Ascending aorta (tissue), 2 donors: Measurements from ENCODE around the gene INTU. TPM values are rescaled to one million over a fixed set of nuclear protein-coding genes. Genes with fewer than 3 reads are reported as not detected.

ENCODE experiments used
- DNase-seq, 2 donors: peaks; one replicate each; pipeline ENCODE4 v3.0.0-alpha.2; 2019; ENCODE audit warnings: low spot score in 2 of 2
- H3K27ac ChIP-seq, 2 donors: fragments of 200-600 bp; sonication (generic); one replicate each; pipeline ENCODE4 v1.5.1; 2016 to 2017; ENCODE audit warnings: mild to moderate bottlenecking in 1 of 2
- H3K27me3 ChIP-seq: fragments of 200-600 bp; sonication (generic); one replicate; pipeline ENCODE4 v1.5.1; 2017
- H3K36me3 ChIP-seq, 2 donors: fragments of 200-600 bp; sonication (generic); one replicate each; pipeline ENCODE4 v1.5.1; 2016
- H3K4me1 ChIP-seq, 2 donors: fragments of 200-600 bp; sonication (generic); one replicate each; pipeline ENCODE4 v1.5.1; 2016 to 2017; ENCODE audit warnings: mild to moderate bottlenecking in 1 of 2
- H3K4me3 ChIP-seq, 2 donors: fragments of 200-600 bp; sonication (generic); one replicate each; pipeline ENCODE4 v1.5.1; 2016 to 2017; ENCODE audit warnings: mild to moderate bottlenecking in 1 of 2
- H3K9me3 ChIP-seq, 2 donors: fragments of 200-600 bp; sonication (generic); one replicate each; pipeline ENCODE4 v1.5.1; 2016
- CTCF ChIP-seq, 3 experiments: fragments of 200-600 bp in 2 of 3; fragments of 450-650 bp in 1 of 3; sonication (generic) in 2 of 3; IDR thresholded peaks; one replicate each; pipeline ENCODE4 v1.5.1; 2016 to 2019; ENCODE audit warnings: antibody characterized with exemption in 3 of 3, mild to moderate bottlenecking in 1 of 3, moderate library complexity in 1 of 3
- intact Hi-C: fragments of 100-400 bp; cut with DNase I; formaldehyde crosslinking; loops from one replicate; pipeline ENCODE4 v1.15.1; 2023
- total RNA-seq: library from RNA; depleted of rRNA; stranded (reverse); fragments of >200 nt; gene quantifications from one replicate; pipeline ENCODE4 v1.1.0, GENCODE V29; 2016

Gene INTU
- total RNA-seq, 1 donor from 2014 or later: 3.1 TPM

GRCh38 chr4:127686658-127687057 lies 53.9 kb downstream of the INTU start:
- H3K4me3 ChIP-seq: no peak overlapping the region
- no peak for TF ChIP-seq CTCF (IDR thresholded peaks at IDR 0.05)
- H3K36me3 ChIP-seq: peaks cover 0 to 2% of the 10 kb centered on the region in 2 donors
- intact Hi-C loops: no loop called here
- DNase-seq: no peak
- no peaks in the 10 kb centered on the region for H3K4me1 ChIP-seq
- no peaks in the 10 kb centered on the region for H3K27me3 ChIP-seq
- H3K9me3 ChIP-seq: no peaks in the 10 kb centered on the region
- no peak overlapping the region for H3K27ac ChIP-seq

GRCh38 chr4:127687580-127687979 lies 54.8 kb downstream of the INTU start:
- Histone ChIP-seq H3K4me1 (no peaks in the 10 kb centered on the region), H3K27ac (no peak overlapping the region), H3K36me3 (peaks cover 0 to 2% of the 10 kb centered on the region in 2 donors), H3K27me3 (no peaks in the 10 kb centered on the region), H3K4me3 (no peak overlapping the region), H3K9me3 (no peaks in the 10 kb centered on the region)
- no peak for DNase-seq
- intact Hi-C loops: no loop called here
- no peak for TF ChIP-seq CTCF (IDR thresholded peaks at IDR 0.05)

GRCh38 chr4:127698789-127699200 lies 66.0 kb downstream of the INTU start:
- no peak overlapping the region for H3K4me3 ChIP-seq
- no peak overlapping the region for H3K27ac ChIP-seq
- no peaks in the 10 kb centered on the region for H3K4me1 ChIP-seq
- intact Hi-C loops: no loop called here
- no peaks in the 10 kb centered on the region for H3K27me3 ChIP-seq
- H3K36me3 ChIP-seq: peaks cover 4 to 5% of the 10 kb centered on the region in 2 donors
- no peaks in the 10 kb centered on the region for H3K9me3 ChIP-seq
- no peak for DNase-seq
- no peak for TF ChIP-seq CTCF (IDR thresholded peaks at IDR 0.05)

- no peak for TF ChIP-seq CTCF (IDR thresholded peaks at IDR 0.05)
- DNase-seq: no peak
- intact Hi-C loops: no loop called here
- no peaks in the 10 kb centered on the region for H3K9me3 ChIP-seq
- H3K4me3 ChIP-seq: no peak overlapping the region
- H3K4me1 ChIP-seq: no peaks in the 10 kb centered on the region
- H3K36me3 ChIP-seq: peaks cover 5 to 19% of the 10 kb centered on the region in 2 donors
- no peak overlapping the region for H3K27ac ChIP-seq
- no peaks in the 10 kb centered on the region for H3K27me3 ChIP-seq
Observed at GRCh38 chr4:127708985-127709384, 76.2 kb downstream of the INTU start.

GRCh38 chr4:127709456-127709855 lies 76.7 kb downstream of the INTU start:
- H3K27me3 ChIP-seq: no peaks in the 10 kb centered on the region
- H3K4me1 ChIP-seq: no peaks in the 10 kb centered on the region
- DNase-seq: no peak
- no peaks in the 10 kb centered on the region for H3K9me3 ChIP-seq
- no peak for TF ChIP-seq CTCF (IDR thresholded peaks at IDR 0.05)
- no peak overlapping the region for H3K4me3 ChIP-seq
- intact Hi-C loops: no loop called here
- H3K27ac ChIP-seq: no peak overlapping the region
- H3K36me3 ChIP-seq: peaks cover 5 to 19% of the 10 kb centered on the region in 2 donors
